ENCODE data around the gene OR10G2. TPM values are rescaled to one million over a fixed set of nuclear protein-coding genes. Genes with fewer than 3 reads are reported as not detected.

OR10G2 gene
- total RNA-seq, 2 donors from 2014 or later, result not detected

GRCh38 chr14:21653331-21653885 lies 18.7 kb upstream of the OR10G2 start, which contains the start of gene OR4E2:
Gene OR4E2 (plus strand): TSS chr14:21653835. CDS start chr14:21665083, 11,248 bp downstream.
- no peak within 1 kb of the TSS for H3K4me3 ChIP-seq
- no peaks in the 10 kb centered on the region for H3K36me3 ChIP-seq
- TF ChIP-seq CTCF (IDR thresholded peaks at IDR 0.05), result no peak
- no peaks in the 10 kb centered on the region for H3K9me3 ChIP-seq
- ATAC-seq (ENCODE audit: insufficient number of reproducible peaks, low FRiP score, low read depth) (no peak), DNase-seq (ENCODE audit: low spot score) (no peak)
- H3K4me1 ChIP-seq (ENCODE audit: control insufficient read depth in 1 of 2, low read depth in 2 of 2), result no peaks in the 10 kb centered on the region
- H3K27ac ChIP-seq, result no peak within 1 kb of the TSS
- no peaks in the 10 kb centered on the region for H3K27me3 ChIP-seq (replicated peaks; ENCODE audit: insufficient read depth)

- Histone ChIP-seq H3K4me1 (ENCODE audit: control insufficient read depth in 1 of 2, low read depth in 2 of 2) (no peaks in the 10 kb centered on the region), H3K4me3 (no peak overlapping the region), H3K27me3 (replicated peaks; ENCODE audit: insufficient read depth) (no peaks in the 10 kb centered on the region), H3K27ac (no peak overlapping the region), H3K36me3 (no peaks in the 10 kb centered on the region), H3K9me3 (no peaks in the 10 kb centered on the region)
- ATAC-seq (ENCODE audit: insufficient number of reproducible peaks, low FRiP score, low read depth) (no peak), DNase-seq (ENCODE audit: low spot score) (no peak)
- no peak for TF ChIP-seq CTCF (IDR thresholded peaks at IDR 0.05)
Measured at GRCh38 chr14:21652209-21652808, 17.6 kb upstream of the OR10G2 start.

- H3K4me3 ChIP-seq, result no peak overlapping the region
- no peak for DNase-seq (ENCODE audit: low spot score)
- TF ChIP-seq CTCF (IDR thresholded peaks at IDR 0.05), result no peak
- no peaks in the 10 kb centered on the region for H3K4me1 ChIP-seq (ENCODE audit: control insufficient read depth in 1 of 2, low read depth in 2 of 2)
- H3K27me3 ChIP-seq (replicated peaks; ENCODE audit: insufficient read depth), result no peaks in the 10 kb centered on the region
- no peaks in the 10 kb centered on the region for H3K36me3 ChIP-seq
- no peak for ATAC-seq (ENCODE audit: insufficient number of reproducible peaks, low FRiP score, low read depth)
- no peak overlapping the region for H3K27ac ChIP-seq
- H3K9me3 ChIP-seq, result no peaks in the 10 kb centered on the region
Measured at GRCh38 chr14:21647380-21647779, 12.6 kb upstream of the OR10G2 start.

GRCh38 chr14:21643407-21643806 lies 8.7 kb upstream of the OR10G2 start:
- Histone ChIP-seq H3K27me3 (replicated peaks; ENCODE audit: insufficient read depth) (no peaks in the 10 kb centered on the region), H3K27ac (no peak overlapping the region), H3K9me3 (no peaks in the 10 kb centered on the region), H3K4me1 (ENCODE audit: control insufficient read depth in 1 of 2, low read depth in 2 of 2) (no peaks in the 10 kb centered on the region), H3K36me3 (no peaks in the 10 kb centered on the region), H3K4me3 (no peak overlapping the region)
- TF ChIP-seq CTCF (IDR thresholded peaks at IDR 0.05), result no peak
- ATAC-seq (ENCODE audit: insufficient number of reproducible peaks, low FRiP score, low read depth) (no peak), DNase-seq (ENCODE audit: low spot score) (no peak)

- H3K9me3 ChIP-seq, result no peaks in the 10 kb centered on the region
- DNase-seq (ENCODE audit: low spot score), result no peak
- no peak for TF ChIP-seq CTCF (IDR thresholded peaks at IDR 0.05)
- no peak for ATAC-seq (ENCODE audit: insufficient number of reproducible peaks, low FRiP score, low read depth)
- H3K4me1 ChIP-seq (ENCODE audit: control insufficient read depth in 1 of 2, low read depth in 2 of 2), result no peaks in the 10 kb centered on the region
- no peak overlapping the region for H3K27ac ChIP-seq
- no peak overlapping the region for H3K4me3 ChIP-seq
- H3K36me3 ChIP-seq, result no peaks in the 10 kb centered on the region
- no peaks in the 10 kb centered on the region for H3K27me3 ChIP-seq (replicated peaks; ENCODE audit: insufficient read depth)
Measured at GRCh38 chr14:21642683-21643082, 7.9 kb upstream of the OR10G2 start.

Data from thoracic aorta (tissue), 2 donors.